IPS DF 4.7 (cell line): Measurements from ENCODE around the gene CDC42BPA.

ENCODE experiments used
- DNase-seq: peaks from one replicate; pipeline ENCODE4 v3.0.0-alpha.2; 2013; ENCODE audit warnings: low spot score; ENCODE audit errors: extremely low read depth

The CDC42BPA gene

DNA sequence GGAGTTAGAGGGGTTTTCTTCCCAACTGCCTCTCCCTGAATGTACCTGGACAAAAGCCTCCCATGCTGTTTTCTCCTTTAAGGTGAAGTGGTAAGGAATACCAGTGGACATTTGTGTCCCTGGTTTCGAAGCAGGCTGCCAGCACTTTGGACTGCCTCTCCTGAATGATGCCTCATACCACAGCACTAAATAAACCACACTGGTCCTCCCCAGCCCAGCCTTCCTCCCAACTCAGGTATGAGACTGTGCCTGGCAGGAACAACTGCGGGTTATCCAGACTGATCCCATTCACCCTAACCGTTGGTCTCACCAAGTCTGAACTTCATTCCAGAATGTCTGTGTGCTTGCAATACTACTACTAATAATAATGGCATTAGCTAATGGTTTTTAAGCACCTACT, 368.9 kb downstream of the CDC42BPA start:
- DNase-seq, result no peak

DNA sequence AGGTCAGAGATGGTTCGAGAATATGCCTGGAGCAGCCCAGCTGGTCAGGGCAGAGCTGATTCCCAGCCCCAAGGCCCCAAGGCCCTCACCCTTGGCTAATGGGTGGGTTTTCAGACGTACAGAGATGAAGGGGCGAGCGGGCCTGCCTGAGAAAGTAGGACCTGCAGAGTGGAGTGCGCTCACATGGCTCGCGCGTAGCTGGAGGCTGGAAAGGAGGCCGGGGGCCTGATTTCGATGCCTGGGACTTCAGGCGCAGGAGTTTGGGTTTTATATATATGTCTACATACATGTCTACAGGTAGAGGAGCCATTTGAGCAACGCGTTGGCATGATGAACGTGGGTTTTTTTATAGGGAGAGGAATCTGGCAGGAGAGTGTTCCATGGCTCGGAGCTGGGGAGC, 369.3 kb downstream of the CDC42BPA start:
- DNase-seq, result no peak

DNA sequence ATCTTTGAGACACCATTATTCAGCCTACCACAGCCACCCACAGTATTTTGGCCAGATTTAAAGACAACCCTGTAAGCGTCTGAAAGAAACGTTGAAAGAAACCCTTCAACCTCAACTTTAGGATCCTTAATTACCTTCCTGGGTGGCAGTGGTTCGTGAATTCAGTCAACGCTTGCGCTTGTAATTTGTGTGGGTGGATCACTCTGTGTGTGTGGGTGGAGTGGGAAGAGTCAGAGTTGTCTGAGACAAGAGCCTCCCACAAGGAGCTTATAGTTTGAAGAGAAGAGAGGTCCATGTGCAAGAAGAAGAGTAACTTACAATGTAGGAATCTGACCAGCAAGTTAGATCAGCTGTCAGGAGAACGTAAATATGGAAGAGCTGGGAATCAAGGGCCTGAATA, 369.8 kb downstream of the CDC42BPA start:
- DNase-seq, result no peak

DNA sequence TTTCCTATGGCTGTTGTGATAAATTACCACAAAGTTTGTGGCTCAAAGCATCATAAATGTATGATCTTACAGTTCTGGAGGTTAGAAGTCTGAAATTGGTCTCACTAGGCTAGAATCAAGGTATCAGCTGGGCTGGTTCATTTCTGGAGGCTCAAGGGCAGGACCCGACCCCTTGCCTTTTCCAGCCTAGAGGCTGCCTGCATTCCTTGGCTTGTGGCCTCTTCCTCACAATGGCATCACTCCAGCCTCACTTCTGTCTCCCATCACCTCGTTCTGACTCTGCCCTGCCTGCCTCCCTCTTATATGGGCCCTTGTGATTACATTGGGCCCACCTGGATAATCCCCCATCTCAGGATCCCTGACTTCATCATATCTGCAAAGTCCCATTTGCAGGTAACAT, 370.2 kb downstream of the CDC42BPA start:
- DNase-seq, result no peak

DNA sequence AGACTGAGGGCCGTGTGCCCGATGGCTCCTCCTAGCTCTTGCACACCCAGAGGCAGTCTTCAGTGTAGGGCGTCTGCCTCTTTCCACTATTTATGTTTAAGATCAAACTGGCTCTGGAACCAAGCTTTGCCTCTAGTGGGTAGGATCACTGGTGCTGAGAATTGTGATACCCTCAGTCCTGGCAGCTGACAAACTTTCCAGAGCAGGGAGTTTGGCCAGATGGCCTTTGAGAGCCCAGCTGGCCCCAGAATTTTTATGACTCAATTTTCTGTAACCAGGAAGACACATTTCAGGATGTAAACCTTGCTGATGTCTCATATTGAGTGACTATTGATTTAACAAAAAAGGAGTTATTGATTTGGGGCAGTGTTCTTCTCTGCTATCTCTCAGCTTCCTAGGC, 371.5 kb downstream of the CDC42BPA start:
- no peak for DNase-seq

DNA sequence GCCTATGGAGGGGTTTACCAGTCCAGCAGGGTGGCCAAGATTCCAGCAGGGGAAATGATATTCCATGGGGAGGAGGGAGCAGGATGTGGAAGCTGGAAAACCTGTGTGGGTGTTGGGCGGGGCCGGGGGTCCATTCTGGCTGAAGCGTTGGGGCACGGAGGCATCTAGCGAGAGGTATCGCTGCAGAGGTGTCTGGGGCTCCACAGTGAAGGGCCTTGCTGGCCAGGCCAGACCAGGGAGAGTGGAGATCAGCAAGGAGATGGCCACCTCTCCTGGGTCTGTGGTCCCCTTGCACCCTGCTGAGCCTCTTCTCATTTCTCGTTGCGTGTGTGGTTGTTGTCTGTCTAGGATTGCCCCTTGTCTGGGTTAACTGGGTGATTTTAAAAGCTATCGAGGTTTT, 372.0 kb downstream of the CDC42BPA start:
- no peak for DNase-seq

DNA sequence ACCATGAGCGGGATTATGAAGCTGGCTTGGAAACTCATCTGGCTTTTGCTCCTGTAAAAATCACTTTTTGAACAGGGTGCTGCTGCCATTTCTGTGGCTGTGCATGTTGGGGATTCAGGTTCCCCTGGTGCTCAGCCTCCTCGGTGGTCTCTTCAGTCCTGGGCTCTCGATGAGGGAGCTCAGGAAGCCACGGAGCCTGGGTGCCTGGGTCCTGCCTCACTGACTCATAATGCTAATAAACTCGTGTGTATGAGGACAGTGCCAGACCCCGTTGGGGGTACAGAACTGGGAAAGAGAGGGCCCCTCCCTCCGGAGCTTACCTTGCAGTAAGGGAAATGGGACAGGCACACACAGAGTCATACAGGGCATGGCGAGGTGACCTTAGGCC, 372.4 kb downstream of the CDC42BPA start:
- no peak for DNase-seq

DNA sequence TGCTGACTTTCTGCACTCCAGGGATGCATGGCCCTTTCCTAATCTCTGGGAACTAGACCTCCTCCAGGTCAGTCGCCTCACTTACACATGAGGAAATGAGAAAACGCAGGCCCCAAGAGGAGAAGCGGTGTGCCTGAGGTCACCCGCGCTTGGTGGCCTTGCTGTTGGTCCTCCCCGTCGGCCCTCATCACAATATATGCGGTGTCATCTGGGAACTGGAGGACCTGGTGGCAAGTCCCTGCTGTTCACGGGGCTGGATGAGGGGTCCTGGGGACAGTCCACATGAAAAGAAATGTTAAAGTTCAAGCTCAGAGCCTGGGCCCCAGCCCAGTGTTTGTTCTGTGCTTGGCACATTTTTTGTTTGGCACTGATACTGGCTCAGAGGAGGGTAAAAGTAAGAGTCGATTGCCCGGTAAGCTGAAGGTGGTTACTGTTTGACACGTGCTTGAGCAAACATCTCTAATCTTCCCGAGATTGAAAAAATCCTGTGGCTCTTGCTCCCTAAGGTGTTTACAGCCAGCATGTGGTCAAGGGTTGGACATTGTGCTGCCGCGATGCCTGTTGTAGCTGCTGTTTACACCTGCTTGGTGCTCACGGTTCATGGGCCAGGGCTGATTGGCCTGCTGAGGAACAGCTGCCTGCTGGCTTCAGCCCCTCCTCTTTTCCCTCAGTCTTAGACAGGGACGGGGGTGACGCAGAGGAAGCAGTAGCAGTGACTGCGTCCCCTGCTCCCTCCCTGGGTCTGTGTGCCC, 373.0 kb downstream of the CDC42BPA start:
- no peak for DNase-seq

DNA sequence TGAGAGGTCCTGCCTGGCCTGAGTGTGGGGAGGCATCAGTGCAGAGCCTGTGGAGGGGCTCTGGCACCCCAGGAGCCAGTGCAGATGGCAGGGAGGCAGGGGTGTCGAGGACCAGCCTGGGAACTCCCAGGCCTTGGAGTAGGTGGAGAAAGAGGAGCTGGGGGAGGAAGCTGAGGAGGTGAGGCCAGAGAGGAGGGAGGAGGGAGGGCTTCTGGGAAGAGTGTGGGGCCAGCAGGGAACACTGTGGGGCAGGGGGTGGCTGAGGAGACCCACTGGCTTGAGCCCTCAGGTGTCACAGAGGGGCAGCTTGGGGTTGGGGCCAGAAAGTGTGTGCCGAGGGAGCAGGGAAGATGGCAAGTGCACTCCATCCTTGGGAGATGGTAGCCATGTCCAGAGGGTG, 374.4 kb downstream of the CDC42BPA start:
- no peak for DNase-seq

DNA sequence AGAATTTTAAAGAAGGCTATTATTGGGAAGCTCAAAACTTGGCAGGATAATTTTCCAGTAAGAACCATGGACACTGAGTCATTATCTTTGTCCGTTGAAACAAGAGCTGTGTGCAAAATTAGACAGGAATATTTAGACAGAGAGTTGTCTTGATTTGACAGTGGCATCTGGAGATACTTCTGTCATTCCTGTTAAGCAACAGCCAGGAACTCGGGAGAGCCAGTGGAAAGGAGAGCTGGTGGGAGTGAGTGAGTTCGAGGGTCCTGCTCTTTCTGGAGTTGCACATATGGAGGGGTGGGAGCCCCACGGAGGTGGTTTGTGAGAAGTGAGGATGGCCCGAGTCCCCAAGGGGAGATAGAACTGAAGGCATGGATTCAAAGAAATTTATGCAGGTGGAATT, 375.1 kb downstream of the CDC42BPA start:
- no peak for DNase-seq

DNA sequence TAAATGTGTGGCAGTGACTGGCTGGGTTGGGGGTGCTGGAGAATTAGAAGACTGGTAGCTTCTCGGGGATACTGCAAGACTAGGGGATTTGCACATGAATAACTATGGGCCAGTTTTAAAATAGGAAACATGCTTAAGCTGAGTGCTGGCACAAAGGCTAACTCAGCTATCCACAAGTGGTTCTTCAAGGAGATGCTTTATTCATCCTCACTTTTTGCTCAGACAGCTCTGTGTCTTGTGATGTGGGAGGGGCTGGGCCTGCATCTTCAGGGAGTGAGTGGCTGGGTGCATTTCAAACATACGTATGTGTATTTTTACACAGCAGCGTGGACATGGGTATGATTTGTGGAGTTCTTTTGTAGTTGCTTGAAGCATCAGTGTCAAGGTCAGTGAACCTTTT, 375.9 kb downstream of the CDC42BPA start:
- no peak for DNase-seq

DNA sequence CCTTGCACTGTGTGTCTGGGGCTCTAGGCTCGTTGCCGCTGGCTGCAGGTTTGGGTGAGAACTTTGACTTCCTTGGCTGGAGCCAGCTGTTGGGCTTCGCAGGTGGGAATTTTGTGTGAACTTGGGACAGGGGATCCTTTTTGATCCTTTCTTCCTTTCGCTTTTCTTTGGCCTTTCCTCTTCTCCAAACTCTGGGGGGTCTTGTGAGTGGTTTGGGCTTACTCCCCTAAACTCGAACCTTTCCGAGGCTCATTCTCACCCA, 377.6 kb downstream of the CDC42BPA start:
- no peak for DNase-seq

DNA sequence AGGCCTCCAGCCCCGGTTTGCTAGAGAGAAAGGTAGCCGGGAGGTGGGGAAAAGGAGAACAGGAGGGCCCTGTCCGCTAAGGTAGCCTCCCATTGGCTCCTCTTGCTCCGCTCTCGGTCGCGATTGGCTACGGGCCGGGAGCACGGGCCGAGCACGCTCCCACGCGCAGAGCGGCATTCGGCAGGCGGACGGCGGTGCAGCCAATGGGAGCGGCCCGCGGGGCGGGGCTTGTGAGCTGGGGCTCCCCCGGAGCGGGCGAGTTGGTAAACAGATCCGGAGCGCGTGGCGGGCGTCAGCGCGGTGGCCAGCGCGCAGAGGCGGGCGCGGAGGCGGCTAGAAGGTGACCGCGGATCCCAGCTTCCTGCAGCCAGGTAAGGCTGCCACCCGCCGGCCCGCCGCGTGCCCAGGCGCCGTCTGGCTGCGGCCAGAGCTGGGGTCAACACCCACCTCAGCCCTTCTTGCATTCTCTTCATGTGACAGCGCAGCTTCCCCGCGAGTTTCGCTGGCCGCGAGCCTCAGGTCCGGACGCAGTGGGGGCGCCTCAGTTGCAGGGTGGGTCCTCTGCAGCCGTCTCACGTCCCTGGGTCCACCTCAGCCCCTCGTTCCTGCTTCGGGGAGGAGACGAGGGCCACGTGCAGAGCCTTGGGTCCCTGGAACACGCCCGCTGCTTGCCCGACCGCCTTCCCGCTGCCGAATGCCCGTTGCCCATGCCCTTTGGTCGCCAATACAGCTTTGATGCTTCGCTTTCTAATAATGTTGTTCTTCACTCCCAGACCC, 378.1 kb downstream of the CDC42BPA start, which contains the start of gene COQ8A:
Gene COQ8A, plus strand, starts transcription at position 266 of the 777 bp plus-strand sequence. CDS start 21,092 bp downstream, outside the sequence.
- DNase-seq, result peak; percentile 93
